Tibial artery (tissue), 4 donors: ENCODE data around the gene OGFR.

Source experiments
- DNase-seq, 2 donors: peaks; one replicate each; pipeline ENCODE4 v3.0.0-alpha.2; 2019
- H3K27ac ChIP-seq, 2 donors: fragments of 200-600 bp; sonication (generic) in 1 of 2; 1 replicate in 1 of 2; 2 replicates in 1 of 2; pipeline ENCODE4 v1.5.1; 2018 to 2019; ENCODE audit warnings: mild to moderate bottlenecking in 1 of 2
- H3K27me3 ChIP-seq, 2 donors: fragments of 200-600 bp; sonication (generic) in 1 of 2; one replicate each; pipeline versions ENCODE4 v1.5.1 to v1.6.0; 2016 to 2019
- H3K36me3 ChIP-seq, 3 donors: fragments of 200-600 bp; sonication (generic) in 2 of 3; one replicate each; pipeline ENCODE4 v1.5.1; 2016 to 2019; ENCODE audit warnings: mild to moderate bottlenecking in 2 of 3
- H3K4me1 ChIP-seq, 4 donors: fragments of 200-600 bp; sonication (generic) in 2 of 4; 1 replicate in 3 of 4; 2 replicates in 1 of 4; pipeline ENCODE4 v1.5.1; 2016 to 2019
- H3K4me3 ChIP-seq, 2 donors: fragments of 200-600 bp; sonication (generic) in 1 of 2; 1 replicate in 1 of 2; 2 replicates in 1 of 2; pipeline ENCODE4 v1.5.1; 2018 to 2019; ENCODE audit warnings: mild to moderate bottlenecking in 2 of 2
- H3K9me3 ChIP-seq, 3 donors: fragments of 200-600 bp; sonication (generic) in 1 of 3; one replicate each; pipeline ENCODE4 v1.5.1; 2016 to 2019
- intact Hi-C: fragments of 100-400 bp; cut with DNase I; formaldehyde crosslinking; loops from one replicate; pipeline ENCODE4 v1.15.0; 2023; ENCODE audit warnings: low total_unique reads
- TF ChIP-seq, protein P1 (sequence below), 2 experiments: fragments of 200-600 bp in 1 of 2; fragments of 450-650 bp in 1 of 2; IDR thresholded peaks; one replicate each; pipeline ENCODE4 v1.5.1; 2017 to 2019; ENCODE audit warnings: antibody characterized with exemption in 2 of 2, mild to moderate bottlenecking in 1 of 2, moderate library complexity in 1 of 2

Gene OGFR

DNA sequence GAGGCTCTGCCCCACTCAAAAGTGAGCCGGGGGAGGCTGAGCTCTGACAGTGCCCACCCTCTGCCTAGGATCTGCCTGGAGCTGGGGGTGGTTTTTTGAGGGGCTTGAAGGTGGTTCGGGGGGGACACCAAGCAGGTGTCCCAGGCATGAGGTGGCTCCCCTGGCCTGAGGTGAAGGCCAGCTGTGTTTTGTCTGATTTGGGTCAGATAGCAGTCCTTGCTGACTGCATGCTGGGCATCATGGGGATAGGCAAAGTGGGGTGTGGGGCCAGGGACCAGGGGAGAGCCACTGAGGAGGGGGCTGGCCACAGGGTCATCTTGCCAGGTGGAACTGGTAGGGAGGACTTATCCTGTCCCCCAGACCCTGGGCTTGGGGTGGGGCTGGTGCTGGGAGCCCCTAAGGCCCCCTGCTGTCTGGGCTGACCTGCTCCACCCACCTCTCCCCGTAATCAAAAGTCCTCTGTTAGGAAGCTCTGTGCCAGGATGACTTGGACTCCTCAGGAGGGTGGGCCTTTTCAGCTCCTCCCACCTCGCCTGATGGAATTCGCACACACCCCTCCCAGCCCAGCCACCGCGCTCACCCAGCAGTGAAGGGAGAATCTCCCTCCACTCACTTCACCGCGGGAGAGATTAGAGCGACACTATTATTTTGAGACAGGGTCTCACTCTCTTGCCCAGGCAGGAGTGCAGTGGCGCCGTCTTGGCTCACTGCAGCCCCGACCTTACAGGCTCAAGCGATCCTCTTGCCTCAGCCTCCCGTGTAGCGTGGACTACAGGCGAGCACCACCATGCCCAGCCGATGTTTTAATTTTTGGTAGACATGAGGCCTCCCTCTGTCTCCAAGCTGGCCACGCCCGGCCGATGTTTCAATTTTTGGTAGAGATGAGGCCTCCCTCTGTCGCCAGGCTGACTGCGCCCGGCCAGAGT, 10.7 kb downstream of the OGFR start:
- intact Hi-C loops: no loop called here
- TF ChIP-seq, protein P1, sequence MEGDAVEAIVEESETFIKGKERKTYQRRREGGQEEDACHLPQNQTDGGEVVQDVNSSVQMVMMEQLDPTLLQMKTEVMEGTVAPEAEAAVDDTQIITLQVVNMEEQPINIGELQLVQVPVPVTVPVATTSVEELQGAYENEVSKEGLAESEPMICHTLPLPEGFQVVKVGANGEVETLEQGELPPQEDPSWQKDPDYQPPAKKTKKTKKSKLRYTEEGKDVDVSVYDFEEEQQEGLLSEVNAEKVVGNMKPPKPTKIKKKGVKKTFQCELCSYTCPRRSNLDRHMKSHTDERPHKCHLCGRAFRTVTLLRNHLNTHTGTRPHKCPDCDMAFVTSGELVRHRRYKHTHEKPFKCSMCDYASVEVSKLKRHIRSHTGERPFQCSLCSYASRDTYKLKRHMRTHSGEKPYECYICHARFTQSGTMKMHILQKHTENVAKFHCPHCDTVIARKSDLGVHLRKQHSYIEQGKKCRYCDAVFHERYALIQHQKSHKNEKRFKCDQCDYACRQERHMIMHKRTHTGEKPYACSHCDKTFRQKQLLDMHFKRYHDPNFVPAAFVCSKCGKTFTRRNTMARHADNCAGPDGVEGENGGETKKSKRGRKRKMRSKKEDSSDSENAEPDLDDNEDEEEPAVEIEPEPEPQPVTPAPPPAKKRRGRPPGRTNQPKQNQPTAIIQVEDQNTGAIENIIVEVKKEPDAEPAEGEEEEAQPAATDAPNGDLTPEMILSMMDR (IDR thresholded peaks at IDR 0.05): no peak
- no peaks in the 10 kb centered on the region for H3K9me3 ChIP-seq
- peaks cover 3 to 68% of the 10 kb centered on the region in 2 donors for H3K27me3 ChIP-seq
- no peak overlapping the region for H3K4me3 ChIP-seq
- H3K36me3 ChIP-seq: peaks cover 27 to 40% (median 36%) of the 10 kb centered on the region in 3 donors
- DNase-seq: no peak
- H3K27ac ChIP-seq: no peak overlapping the region
- H3K4me1 ChIP-seq: peaks cover 0 to 59% (median 35%) of the 10 kb centered on the region in 4 donors

DNA sequence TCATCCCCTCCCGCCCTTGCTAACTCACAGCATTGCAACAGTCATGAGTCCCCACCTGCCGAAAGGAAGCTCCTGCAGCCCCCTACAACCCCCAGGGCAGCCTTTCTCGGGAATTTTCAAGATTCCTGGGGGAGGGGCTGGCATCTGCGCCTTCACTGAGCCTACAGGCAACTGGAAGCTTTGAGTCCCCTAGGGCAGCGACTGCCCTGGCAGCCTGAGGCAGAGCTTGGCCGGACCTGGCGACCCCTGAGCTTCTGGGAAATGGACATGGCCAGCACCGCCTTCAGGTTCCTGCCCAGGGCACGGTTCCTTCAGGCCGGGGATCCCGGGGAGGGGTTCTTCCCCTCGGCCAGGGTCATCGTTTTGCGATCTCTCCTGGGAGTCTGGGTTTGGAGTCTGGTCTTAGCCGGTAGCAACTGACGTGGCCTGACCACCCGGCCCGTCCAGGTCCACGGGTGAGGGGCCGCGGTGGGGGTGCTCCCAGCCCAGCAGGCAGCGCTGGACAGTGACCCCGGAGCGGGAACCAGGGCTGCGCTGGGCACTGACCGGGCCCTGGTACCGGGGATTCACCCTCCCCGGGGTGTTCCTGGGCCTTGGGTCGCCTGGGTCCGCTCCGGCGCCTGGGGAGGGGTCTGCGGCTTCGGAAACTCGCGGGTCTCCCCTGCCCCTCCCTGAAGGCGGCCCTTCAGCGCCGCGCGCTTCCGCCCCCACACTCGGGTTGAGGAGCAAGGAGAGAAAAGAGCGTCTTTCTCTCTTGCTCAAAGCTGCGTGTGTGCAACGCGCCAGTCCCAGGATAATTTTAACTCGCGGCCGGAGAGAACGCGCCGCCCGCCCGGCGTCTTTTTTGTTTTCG, 11.6 kb downstream of the OGFR start:
- intact Hi-C loops: no loop called here
- H3K9me3 ChIP-seq: no peaks in the 10 kb centered on the region
- TF ChIP-seq, protein P1 (IDR thresholded peaks at IDR 0.05): no peak
- peak overlapping the region in 1 of 2 donors; percentile 17 for H3K4me3 ChIP-seq
- peaks cover 0 to 61% (median 35%) of the 10 kb centered on the region in 4 donors for H3K4me1 ChIP-seq
- DNase-seq: no peak
- H3K36me3 ChIP-seq: peaks cover 18 to 30% (median 26%) of the 10 kb centered on the region in 3 donors
- no peak overlapping the region for H3K27ac ChIP-seq
- peaks cover 3 to 72% of the 10 kb centered on the region in 2 donors for H3K27me3 ChIP-seq

DNA sequence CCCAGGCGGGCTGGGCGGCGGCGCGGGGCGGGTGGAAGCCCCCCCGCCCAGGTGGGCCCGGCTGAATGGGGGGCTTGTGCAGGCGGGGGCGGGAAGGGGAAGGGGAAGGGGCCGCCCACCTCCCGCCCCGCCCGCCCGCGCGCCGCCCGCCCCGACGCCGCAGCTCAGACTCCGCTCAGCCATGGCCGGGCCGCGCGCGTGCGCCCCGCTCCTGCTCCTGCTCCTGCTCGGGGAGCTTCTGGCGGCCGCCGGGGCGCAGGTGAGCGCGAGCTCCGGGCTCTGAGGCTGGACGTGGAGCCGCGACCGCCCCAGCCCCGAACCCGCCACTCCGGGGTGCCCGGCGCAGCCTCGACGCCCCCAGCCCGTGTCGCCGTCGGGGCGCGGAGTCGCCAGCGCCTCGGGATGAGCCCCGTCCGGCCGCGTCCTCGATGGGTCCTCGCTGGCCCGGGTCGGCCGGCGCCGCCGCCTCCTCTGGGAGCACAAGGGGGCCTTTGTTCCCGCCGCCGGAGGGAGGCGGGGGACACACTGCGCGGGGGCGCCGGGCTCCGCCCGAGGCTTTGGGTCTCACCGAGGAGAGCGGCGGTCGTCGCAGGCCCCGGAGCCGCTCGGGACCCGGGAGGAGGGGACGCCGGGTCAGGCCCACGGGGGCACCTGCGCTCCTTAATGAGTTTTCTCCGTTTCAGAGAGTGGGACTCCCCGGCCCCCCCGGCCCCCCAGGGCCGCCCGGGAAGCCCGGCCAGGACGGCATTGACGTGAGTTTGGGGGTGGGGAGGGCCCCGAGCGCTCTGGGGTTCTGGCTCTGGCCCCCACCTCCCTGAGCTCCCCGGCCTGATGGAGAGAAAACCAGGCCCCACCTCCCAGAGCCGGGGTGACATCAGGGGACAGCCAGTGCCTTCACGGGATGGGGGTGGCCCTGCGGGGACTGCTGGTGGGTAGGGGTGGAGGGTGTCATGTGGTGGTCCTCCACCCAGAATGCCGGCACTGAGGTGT, 12.5 kb downstream of the OGFR start, which contains the start of gene COL9A3:
Gene COL9A3, plus strand, starts transcription at position 167 of the 990 bp plus-strand sequence. Its CDS starts 15 bp downstream, at position 182.
- Histone ChIP-seq H3K27ac (no peak within 1 kb of the TSS), H3K36me3 (peaks cover 8 to 21% (median 17%) of the 10 kb centered on the region in 3 donors), H3K4me3 (peak within 1 kb of the TSS in 1 of 2 donors; percentile 17), H3K9me3 (no peaks in the 10 kb centered on the region), H3K4me1 (peaks cover 0 to 61% (median 35%) of the 10 kb centered on the region in 4 donors), H3K27me3 (peaks cover 3 to 72% of the 10 kb centered on the region in 2 donors)
- TF ChIP-seq, protein P1 (IDR thresholded peaks at IDR 0.05): no peak
- intact Hi-C loops: no loop called here
- no peak for DNase-seq

DNA sequence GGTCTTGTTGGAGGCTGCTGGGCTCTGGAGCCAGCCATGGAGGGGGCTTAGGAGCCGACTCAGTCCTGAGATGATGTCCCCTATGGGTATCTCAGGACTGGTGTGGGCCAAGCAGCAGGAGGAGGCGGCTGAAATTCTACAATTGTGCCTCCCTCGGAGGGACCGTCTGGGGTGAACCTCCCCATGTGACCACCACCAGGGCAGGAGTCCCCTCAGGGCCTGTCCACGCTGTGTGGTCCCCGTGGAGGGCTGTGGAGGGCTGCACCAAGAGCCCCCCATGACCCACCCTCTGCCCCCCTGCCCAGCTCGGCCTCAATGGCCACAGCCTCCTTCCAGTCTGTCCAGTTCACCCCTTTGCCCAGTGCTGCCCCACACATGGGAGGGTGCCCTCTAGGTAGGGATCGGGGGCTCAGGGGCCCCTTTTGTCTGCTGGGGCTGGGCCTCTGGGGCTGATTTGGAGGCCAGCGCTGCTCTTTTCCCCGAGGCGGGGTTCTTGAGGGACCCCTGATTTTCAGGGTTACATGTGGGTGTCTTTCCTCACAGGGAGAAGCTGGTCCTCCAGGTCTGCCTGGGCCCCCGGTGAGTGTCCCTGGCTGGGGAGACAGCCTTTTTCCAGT, 13.4 kb downstream of the OGFR start:
- no peak for DNase-seq
- no peaks in the 10 kb centered on the region for H3K9me3 ChIP-seq
- H3K4me3 ChIP-seq: no peak overlapping the region
- TF ChIP-seq, protein P1 (IDR thresholded peaks at IDR 0.05): no peak
- intact Hi-C loops: no loop called here
- no peak overlapping the region for H3K27ac ChIP-seq
- H3K36me3 ChIP-seq: peaks cover 0 to 12% (median 8%) of the 10 kb centered on the region in 3 donors
- H3K4me1 ChIP-seq: peaks cover 0 to 61% (median 35%) of the 10 kb centered on the region in 4 donors
- peaks cover 3 to 72% of the 10 kb centered on the region in 2 donors for H3K27me3 ChIP-seq
